ENCODE results near the gene SKIC8.

GRCh38 chr15:78249131-78249530 lies 50.3 kb downstream of the SKIC8 start:
- TF ChIP-seq SIN3A (IDR thresholded peaks at IDR 0.05; ENCODE audit: borderline replicate concordance, insufficient read depth, low read length) (no peak), TAF1 (IDR thresholded peaks at IDR 0.05; ENCODE audit: borderline replicate concordance, insufficient read depth, low read length) (no peak), POLR2AphosphoS5 (IDR thresholded peaks at IDR 0.05; ENCODE audit: low read depth, low read length) (no peak)
- TF ChIP-seq, protein P1, sequence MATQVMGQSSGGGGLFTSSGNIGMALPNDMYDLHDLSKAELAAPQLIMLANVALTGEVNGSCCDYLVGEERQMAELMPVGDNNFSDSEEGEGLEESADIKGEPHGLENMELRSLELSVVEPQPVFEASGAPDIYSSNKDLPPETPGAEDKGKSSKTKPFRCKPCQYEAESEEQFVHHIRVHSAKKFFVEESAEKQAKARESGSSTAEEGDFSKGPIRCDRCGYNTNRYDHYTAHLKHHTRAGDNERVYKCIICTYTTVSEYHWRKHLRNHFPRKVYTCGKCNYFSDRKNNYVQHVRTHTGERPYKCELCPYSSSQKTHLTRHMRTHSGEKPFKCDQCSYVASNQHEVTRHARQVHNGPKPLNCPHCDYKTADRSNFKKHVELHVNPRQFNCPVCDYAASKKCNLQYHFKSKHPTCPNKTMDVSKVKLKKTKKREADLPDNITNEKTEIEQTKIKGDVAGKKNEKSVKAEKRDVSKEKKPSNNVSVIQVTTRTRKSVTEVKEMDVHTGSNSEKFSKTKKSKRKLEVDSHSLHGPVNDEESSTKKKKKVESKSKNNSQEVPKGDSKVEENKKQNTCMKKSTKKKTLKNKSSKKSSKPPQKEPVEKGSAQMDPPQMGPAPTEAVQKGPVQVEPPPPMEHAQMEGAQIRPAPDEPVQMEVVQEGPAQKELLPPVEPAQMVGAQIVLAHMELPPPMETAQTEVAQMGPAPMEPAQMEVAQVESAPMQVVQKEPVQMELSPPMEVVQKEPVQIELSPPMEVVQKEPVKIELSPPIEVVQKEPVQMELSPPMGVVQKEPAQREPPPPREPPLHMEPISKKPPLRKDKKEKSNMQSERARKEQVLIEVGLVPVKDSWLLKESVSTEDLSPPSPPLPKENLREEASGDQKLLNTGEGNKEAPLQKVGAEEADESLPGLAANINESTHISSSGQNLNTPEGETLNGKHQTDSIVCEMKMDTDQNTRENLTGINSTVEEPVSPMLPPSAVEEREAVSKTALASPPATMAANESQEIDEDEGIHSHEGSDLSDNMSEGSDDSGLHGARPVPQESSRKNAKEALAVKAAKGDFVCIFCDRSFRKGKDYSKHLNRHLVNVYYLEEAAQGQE (IDR thresholded peaks at IDR 0.05; ENCODE audit: insufficient read depth in 1 of 2, low read depth in 2 of 2, low read length in 2 of 2) = no peak

All from PFSK-1 (cell line).